Measurements from ENCODE around the gene PTPRN.

PTPRN gene

GRCh38 chr2:219308142-219309101, 779 bp downstream of the PTPRN start:
- peak; percentile 15 for DNase-seq (ENCODE audit: low read depth)

DNA sequence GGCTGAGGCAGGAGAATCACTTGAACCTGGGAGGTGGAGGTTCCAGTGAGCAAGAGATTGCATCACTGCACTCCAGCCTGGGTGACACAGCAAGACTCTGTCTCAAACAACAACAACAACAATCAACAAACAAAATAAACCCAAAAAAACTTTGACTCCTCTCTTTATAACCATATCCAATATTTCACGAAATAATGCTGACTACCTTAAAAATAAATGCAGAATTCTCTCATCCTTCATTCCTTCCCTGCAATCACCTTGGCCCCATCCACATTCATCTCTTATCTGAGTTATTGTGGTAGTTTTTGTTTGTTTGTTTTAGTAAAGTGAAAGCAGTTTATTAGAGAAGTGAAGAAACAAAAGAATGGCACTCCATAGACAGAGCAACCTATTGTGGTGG, 3.2 kb downstream of the PTPRN start:
- no peak for DNase-seq (ENCODE audit: low read depth)

- DNase-seq (ENCODE audit: low read depth) = no peak
These were observed 5.0 kb downstream of the PTPRN start for GRCh38 chr2:219304223-219304622.

DNA sequence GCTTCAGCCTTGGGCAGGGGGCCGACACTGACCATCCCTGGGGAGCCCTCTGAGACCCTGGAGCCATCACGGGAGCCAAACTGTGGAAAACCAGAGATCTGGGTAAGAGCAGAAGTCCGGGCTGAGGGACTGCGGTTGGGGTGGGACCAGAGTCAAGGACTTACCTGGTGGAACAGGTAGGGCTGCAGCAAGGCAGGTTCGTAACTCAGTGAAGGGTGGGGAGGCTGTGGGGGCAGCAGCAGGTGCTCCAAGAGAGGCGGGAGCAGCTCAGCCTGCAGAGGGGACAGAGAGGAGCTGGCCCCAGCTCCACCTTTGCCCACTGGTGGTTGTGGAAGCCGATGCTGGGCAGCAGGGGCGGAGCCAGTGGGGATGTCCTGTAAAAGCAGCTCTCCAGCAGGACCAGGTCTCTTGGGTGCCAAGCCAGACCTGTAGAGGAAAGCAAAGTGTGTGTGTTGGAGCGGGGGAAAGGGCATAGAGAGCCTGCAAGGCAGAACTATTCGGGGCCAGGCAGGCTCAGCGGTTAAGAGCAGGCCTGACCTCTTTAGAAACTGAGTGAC, 6.7 kb downstream of the PTPRN start:
- DNase-seq (ENCODE audit: low read depth) = no peak

DNA sequence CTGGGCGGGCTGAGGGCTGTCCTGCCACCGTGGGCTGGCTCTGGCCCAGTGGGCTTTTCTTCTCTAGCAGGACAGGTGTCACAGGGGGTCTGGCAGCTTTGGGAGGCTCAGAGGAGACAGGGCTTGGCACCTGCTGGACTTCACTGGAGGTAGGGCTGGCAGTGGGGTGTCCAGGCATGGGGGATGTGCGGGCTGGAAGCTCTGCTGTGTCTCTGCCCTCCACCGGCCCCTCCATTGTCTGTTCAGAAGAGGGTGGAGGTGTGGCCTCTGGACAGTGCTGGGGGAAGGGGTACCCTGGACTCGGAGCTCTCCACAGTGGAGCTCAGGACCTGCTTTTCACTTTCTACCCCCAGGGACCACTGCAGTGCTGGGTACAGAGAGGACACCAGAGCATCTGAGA, 9.2 kb downstream of the PTPRN start:
- no peak for DNase-seq (ENCODE audit: low read depth)

GRCh38 chr2:219299372-219299760, 9.8 kb downstream of the PTPRN start:
- no peak for DNase-seq (ENCODE audit: low read depth)

- DNase-seq (ENCODE audit: low read depth) = peak; percentile 58
These were observed 10.3 kb downstream of the PTPRN start for GRCh38 chr2:219298759-219299371.

GRCh38 chr2:219297766-219298456, 11.3 kb downstream of the PTPRN start:
- no peak for DNase-seq (ENCODE audit: low read depth)

DNA sequence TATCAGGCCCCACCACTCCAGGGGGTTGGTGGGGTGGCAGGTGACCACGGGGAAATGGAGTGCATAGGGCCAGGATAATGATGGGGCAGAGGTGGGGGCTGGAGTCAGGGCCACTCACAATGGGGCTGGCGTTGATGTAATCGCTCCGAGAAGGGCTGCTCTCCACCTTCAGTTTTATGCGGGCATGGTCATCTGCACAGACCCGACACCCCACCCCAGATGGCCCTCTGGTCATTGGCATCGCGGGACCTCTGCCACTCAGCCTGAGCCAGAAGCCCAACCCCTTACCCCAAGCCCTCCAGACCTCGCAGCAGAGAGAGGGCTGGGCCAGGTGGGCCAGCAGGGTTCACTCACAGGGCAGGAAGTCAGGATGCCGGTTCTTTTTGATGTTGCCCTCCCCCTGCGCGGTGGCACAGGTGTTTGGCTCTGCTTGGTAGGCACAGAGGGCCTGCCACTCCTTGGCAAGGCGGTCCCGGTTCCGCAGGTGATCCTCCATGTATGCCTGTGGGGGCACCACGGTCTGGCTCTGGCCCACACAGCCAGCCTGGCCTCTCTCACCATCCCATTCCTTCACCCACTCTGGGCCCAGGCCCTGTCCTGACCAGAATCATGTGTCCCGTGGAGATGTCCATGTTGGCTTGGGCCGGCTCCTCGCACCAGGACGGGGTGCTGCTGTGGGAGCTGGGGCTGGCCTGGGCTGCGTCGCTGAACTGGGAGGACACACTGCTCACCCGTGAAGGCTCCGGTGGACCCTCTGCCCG, 12.4 kb downstream of the PTPRN start:
- DNase-seq (ENCODE audit: low read depth) = no peak

- no peak for DNase-seq (ENCODE audit: low read depth)
These were observed 13.1 kb downstream of the PTPRN start for GRCh38 chr2:219296142-219296541.

GRCh38 chr2:219294356-219295351, 14.5 kb downstream of the PTPRN start:
- DNase-seq (ENCODE audit: low read depth) = peak; percentile 63

DNA sequence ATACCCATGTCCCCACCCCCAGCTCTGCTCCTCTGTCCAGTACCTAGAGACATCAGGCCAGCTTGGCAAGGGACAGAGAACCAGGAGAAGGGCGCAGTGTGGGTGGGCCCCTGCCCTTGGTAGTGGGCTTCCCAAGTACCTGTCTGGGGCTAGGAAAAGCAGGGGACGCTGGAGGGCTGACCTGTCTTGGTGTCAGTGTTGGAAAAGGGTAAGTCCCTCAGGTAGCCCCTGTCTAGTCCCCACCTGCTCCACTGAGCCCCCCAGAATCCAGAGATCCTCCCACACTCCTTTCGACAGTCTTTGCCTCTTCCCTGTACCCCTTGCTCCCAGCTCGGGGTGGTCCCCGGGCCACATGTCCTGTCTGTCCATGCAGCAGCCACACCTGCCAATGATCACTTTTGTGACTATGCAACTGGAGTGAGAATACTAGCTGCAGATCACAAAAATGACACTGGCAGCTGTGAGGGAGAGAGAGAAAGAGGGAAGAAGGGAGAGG, 15.4 kb downstream of the PTPRN start:
- DNase-seq (ENCODE audit: low read depth) = no peak

DNA sequence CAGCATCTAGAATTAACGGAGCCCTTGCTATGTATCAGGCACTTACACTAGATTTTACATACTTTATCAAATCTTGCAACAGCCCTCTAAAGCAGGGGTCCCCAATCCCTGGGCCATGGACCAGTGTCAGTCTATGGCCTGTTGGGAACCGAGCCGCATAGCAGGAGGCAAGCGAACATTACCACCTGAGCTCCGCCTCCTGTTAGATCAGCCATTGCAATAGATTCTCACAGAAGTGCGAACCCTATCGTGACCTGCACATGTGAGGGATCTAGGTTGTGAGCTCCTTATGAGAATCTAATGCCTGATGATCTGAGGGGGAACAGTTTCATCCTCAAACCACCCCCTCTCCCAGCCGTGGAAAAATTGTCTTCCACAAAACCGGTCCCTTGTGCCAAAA, 16.6 kb downstream of the PTPRN start:
- DNase-seq (ENCODE audit: low read depth) = no peak

- DNase-seq (ENCODE audit: low read depth) = no peak
These were observed 17.2 kb downstream of the PTPRN start for GRCh38 chr2:219291910-219292490.

- no peak for DNase-seq (ENCODE audit: low read depth)
These were observed 17.8 kb downstream of the PTPRN start for GRCh38 chr2:219291394-219291793.

DNA sequence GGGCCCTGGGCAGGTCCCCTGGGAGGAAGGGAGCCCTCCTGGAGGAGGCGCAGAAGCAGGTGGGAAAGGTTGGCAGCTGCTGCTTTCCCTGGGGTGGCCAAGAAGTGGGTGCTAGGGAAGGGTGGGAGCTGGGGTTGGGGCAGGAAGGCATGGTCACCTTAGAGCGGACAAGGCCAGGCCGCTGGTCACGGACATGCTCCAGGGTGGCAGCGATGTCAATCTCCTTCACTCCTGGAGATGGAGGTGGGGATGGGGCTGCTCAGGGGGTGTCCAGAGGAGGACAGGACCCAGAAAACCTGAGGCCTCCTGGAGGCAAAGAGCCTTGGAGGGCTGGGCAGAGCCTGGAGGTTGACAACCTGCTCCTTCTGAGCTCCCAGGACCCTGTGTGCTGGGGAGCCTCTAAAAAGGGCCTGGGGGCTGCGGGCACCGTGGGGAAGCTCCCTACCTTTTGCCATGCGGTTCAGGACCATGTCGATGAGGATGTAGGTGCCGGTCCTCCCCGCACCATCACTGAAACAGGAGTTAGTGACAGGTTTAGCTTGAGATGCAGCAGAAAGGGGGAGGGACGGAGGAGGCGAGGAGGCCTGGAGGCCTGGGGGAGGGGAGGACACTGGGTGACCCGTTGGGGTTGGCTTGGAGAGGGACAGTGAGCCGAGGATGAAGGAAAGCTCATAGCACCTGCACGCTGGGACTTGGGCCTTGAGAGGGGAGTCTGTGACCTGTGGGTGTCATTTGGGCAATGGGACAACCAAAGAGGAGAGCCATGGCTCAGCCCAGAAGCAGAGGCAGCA, 18.6 kb downstream of the PTPRN start:
- DNase-seq (ENCODE audit: low read depth) = no peak

- DNase-seq (ENCODE audit: low read depth) = peak; percentile 91
These were observed 19.5 kb downstream of the PTPRN start for GRCh38 chr2:219289537-219290361.

- no peak for DNase-seq (ENCODE audit: low read depth)
These were observed 20.0 kb downstream of the PTPRN start for GRCh38 chr2:219289195-219289536.

Data from fibroblast of gingiva (primary cell).